Neural crest cell (in vitro differentiated cells): ENCODE results near the gene PFDN1. TPM values are rescaled to one million over a fixed set of nuclear protein-coding genes. Genes with fewer than 3 reads are reported as not detected.

Experiments
- DNase-seq: peaks from one replicate; pipeline ENCODE4 v3.0.0; 2021; ENCODE audit warnings: low read depth, mixed read lengths, low spot score
- H3K27ac Mint-ChIP-seq: one replicate; pipeline ENCODE4 v1.8.0; 2021; ENCODE audit warnings: mild to moderate bottlenecking, mixed read lengths; ENCODE audit not compliant: unreplicated experiment
- H3K27me3 Mint-ChIP-seq: 2 replicates; pipeline ENCODE4 v1.8.0; 2021; ENCODE audit warnings: low read depth, mild to moderate bottlenecking, mixed read lengths
- H3K36me3 Mint-ChIP-seq: 2 replicates; pipeline ENCODE4 v1.8.0; 2021; ENCODE audit warnings: low read depth, mild to moderate bottlenecking, mixed read lengths
- H3K4me1 Mint-ChIP-seq: 2 replicates; pipeline ENCODE4 v1.8.0; 2021; ENCODE audit warnings: mixed read lengths
- H3K4me3 Mint-ChIP-seq: one replicate; pipeline ENCODE4 v1.8.0; 2021; ENCODE audit warnings: mild to moderate bottlenecking, mixed read lengths
- H3K9me3 Mint-ChIP-seq: 2 replicates; pipeline ENCODE4 v1.8.0; 2021; ENCODE audit warnings: mixed read lengths
- CTCF ChIP-seq: fragments of 200-600 bp; sonication (generic); conservative IDR thresholded peaks from 2 replicates; pipeline ENCODE4 v1.5.0; 2021; ENCODE audit warnings: antibody characterized with exemption, mild to moderate bottlenecking
- total RNA-seq: library from RNA; stranded (reverse); gene quantifications from 2 replicates; pipeline ENCODE4 v1.2.1, GENCODE V29; 2021

PFDN1 gene
- total RNA-seq, 1 donor from 2014 or later: 67.0 TPM

DNA sequence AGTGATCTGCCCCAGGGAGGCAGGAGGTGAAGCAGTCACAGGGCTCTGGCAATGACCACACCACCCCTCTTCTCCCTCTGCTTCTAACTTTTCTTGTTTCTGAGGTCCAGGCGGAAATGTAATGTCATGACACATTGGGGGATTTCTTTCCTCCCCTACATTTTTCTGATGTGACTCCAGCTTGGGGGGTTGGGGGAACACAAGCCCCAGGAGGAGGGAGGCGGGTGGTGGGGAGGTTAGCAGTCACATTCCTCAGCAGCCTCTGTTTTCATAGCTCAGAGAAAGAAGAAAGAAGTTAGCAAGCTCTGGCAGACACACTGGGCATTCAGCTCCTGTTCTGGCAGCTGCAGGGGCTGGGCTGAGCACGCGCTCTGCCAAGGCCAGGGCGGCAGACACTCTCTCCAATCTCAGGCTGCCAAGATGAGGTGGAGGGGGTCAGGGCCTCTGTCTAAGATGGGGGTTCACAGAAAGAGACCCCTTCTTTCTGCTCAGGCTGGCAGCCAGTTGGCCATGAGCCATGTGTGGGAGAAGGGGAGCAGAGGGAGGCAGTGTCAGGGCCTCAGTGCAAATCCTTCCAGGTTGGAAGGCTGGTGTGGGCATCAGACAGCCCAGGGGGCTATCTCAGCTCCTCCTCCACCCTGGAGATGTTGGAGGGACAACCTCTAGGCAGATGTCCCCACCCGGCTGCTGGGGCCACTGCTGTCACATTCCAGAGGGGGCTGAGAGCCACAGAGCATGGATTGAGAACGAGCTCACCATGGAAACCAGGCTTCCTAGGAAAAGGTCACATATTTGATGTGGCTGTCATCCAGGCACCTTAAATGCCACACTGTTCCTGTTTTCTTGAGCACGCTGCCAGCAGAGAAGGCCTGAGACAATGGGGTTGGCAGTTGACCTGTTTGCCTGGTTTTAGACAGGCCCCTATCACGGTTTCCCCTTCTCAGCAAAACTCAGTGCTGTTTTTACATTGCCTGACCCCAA is 20.1 kb upstream of the PFDN1 start:
- TF ChIP-seq CTCF: no peak
- Mint-ChIP-seq H3K9me3 (peaks cover 3% of the 10 kb centered on the region), H3K36me3 (no peaks in the 10 kb centered on the region), H3K4me1 (peaks cover 25% of the 10 kb centered on the region), H3K27me3 (no peaks in the 10 kb centered on the region), H3K4me3 (no peak overlapping the region), H3K27ac (peak overlapping the region; percentile 57)
- DNase-seq: no peak

DNA sequence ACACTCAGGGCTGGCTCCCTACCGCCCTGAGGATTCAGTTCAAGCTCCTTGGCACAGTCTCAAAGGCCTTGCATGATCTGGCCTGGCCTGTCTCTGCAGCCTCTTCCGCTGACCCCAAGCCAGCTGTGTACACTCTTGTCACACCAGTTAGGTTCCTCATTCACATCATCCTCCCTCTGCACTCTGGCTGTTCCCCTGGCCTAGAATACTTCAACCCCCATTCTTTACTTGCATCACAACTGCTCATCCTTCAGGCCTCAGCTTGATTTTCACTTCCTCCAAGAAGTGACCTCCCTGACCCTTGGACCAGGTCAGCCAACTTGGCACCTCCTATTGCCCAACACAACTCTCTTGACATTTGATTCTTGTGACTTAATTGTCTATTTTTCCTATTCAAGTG is 18.9 kb upstream of the PFDN1 start:
- H3K4me1 Mint-ChIP-seq: peaks cover 15% of the 10 kb centered on the region
- no peaks in the 10 kb centered on the region for H3K36me3 Mint-ChIP-seq
- no peak overlapping the region for H3K27ac Mint-ChIP-seq

DNA sequence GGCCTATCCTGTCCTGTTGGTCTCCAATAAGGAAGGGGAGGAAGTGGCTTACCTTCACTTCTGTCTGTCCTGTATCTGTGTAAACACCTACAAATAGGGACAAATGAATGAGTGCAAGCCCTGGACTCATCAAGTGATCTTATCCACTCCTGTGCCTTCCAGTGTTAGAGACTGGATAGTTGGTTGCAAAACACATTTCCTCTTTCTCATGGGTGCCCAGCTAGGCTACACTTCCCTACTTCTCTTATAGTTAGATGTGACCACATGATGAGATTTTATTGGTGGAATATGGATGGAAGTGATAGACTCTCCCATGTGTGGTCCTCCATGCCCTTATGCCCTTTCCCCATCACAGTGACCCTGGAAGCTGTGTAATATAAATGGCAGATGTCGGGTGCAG is 16.9 kb upstream of the PFDN1 start:
- no peak overlapping the region for H3K27ac Mint-ChIP-seq
- peaks cover 12% of the 10 kb centered on the region for H3K4me1 Mint-ChIP-seq
- no peak overlapping the region for H3K4me3 Mint-ChIP-seq
- no peaks in the 10 kb centered on the region for H3K27me3 Mint-ChIP-seq
- H3K9me3 Mint-ChIP-seq: peaks cover 3% of the 10 kb centered on the region
- TF ChIP-seq CTCF: no peak
- DNase-seq: no peak
- no peaks in the 10 kb centered on the region for H3K36me3 Mint-ChIP-seq

More for the DNA sequence above, 18.9 kb upstream of the PFDN1 start:
- peaks cover 3% of the 10 kb centered on the region for H3K9me3 Mint-ChIP-seq
- no peaks in the 10 kb centered on the region for H3K27me3 Mint-ChIP-seq
- TF ChIP-seq CTCF: no peak
- DNase-seq: no peak
- no peak overlapping the region for H3K4me3 Mint-ChIP-seq

DNA sequence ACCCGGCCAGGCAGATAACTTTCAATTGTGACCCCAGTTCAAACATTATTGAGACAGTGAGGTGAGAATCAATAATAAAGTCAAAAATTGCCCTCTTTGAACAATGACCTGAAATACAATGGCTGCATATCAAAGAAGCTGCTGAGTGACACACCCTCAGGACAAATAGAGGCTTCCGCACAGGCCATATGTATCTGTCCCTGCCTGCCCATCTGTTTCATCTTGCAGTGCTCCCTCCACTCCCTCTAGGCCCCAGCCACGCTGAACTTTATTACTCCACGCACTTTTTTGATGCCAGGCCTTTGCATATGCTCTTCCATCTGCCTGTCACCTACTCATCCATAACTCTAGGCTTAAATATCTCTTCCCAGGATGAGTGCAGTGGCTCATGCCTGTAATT is 15.9 kb upstream of the PFDN1 start:
- no peak for TF ChIP-seq CTCF
- Mint-ChIP-seq H3K27ac (no peak overlapping the region), H3K4me3 (no peak overlapping the region)

DNA sequence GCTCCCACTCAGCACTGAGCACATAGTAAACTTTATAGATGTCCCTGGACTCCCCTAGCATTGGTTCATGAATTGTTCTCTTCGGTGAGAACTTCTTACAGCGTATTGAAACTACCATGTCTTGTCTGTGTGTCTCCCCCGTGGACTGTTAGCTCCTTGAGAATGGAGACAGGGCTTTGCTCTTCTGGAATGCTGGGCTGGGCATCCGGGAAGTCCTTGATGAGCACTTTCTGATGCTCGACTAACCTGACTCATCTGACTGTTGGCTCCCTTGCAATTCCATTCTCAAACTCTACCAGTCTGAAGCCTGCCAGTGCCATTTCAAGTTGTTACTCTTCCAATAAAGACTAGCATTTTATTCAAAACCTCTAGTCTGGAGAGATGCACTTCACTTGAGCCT is 15.0 kb upstream of the PFDN1 start:
- TF ChIP-seq CTCF: no peak
- H3K4me1 Mint-ChIP-seq: peaks cover 3% of the 10 kb centered on the region
- DNase-seq: no peak
- H3K27ac Mint-ChIP-seq: no peak overlapping the region
- H3K27me3 Mint-ChIP-seq: no peaks in the 10 kb centered on the region
- no peak overlapping the region for H3K4me3 Mint-ChIP-seq
- peaks cover 3% of the 10 kb centered on the region for H3K9me3 Mint-ChIP-seq
- no peaks in the 10 kb centered on the region for H3K36me3 Mint-ChIP-seq

More for the DNA sequence above, 15.9 kb upstream of the PFDN1 start:
- no peak for DNase-seq
- peaks cover 3% of the 10 kb centered on the region for H3K9me3 Mint-ChIP-seq
- H3K27me3 Mint-ChIP-seq: no peaks in the 10 kb centered on the region
- H3K4me1 Mint-ChIP-seq: peaks cover 6% of the 10 kb centered on the region
- no peaks in the 10 kb centered on the region for H3K36me3 Mint-ChIP-seq
